Breast epithelium (tissue), 3 donors: ENCODE results near the gene BRAT1.

Source experiments
- CTCF ChIP-seq, 3 donors: fragments of 450-650 bp; IDR thresholded peaks; one replicate each; pipeline ENCODE4 v1.5.1; 2016 to 2017; ENCODE audit warnings: antibody characterized with exemption in 3 of 3, mild to moderate bottlenecking in 3 of 3, moderate library complexity in 3 of 3
- POLR2A ChIP-seq: fragments of 450-650 bp; IDR thresholded peaks from one replicate; pipeline ENCODE4 v1.6.1; 2016; ENCODE audit warnings: antibody characterized with exemption, mild to moderate bottlenecking, moderate library complexity

- TF ChIP-seq CTCF (IDR thresholded peaks at IDR 0.05) (no peak), POLR2A (no peak)
Observed at GRCh38 chr7:2512179-2512661, 43.1 kb downstream of the BRAT1 start.
